RWPE2 (cell line): ENCODE results near the gene NEURL1B.

ENCODE experiments used
- ATAC-seq: fragments of 200-7000 bp; cut with Tn5 transposase; 3 replicates; pipeline ENCODE4 v1.9.1; 2021; ENCODE audit warnings: low read depth
- DNase-seq: peaks from one replicate; pipeline ENCODE4 v3.0.0-alpha.2; 2020; ENCODE audit warnings: low spot score
- H3K27ac ChIP-seq: fragments of 450-650 bp; 2 replicates; pipeline ENCODE4 v1.5.1; 2017; ENCODE audit warnings: mild to moderate bottlenecking; ENCODE audit not compliant: poor library complexity, severe bottlenecking
- H3K27me3 ChIP-seq: fragments of 250-450 bp; sonication (Bioruptor Pico); 2 replicates; pipeline ENCODE4 v1.5.1; 2021; ENCODE audit warnings: mild to moderate bottlenecking, moderate library complexity; ENCODE audit not compliant: insufficient read depth, poor library complexity, severe bottlenecking
- H3K36me3 ChIP-seq: fragments of 250-450 bp; sonication (Bioruptor Pico); 2 replicates; pipeline ENCODE4 v1.5.1; 2020; ENCODE audit warnings: low read depth, mild to moderate bottlenecking, moderate library complexity
- H3K4me1 ChIP-seq: fragments of 250-450 bp; sonication (Bioruptor Pico); 2 replicates; pipeline ENCODE4 v1.5.1; 2021; ENCODE audit warnings: mild to moderate bottlenecking, moderate library complexity; ENCODE audit not compliant: insufficient read depth, poor library complexity, severe bottlenecking
- H3K4me3 ChIP-seq: fragments of 250-450 bp; sonication (Bioruptor Pico); 2 replicates; pipeline ENCODE4 v1.5.1; 2021; ENCODE audit warnings: mild to moderate bottlenecking, moderate library complexity; ENCODE audit not compliant: severe bottlenecking
- H3K9me3 ChIP-seq: fragments of 250-450 bp; sonication (Bioruptor Pico); 2 replicates; pipeline ENCODE4 v1.5.1; 2021; ENCODE audit warnings: mild to moderate bottlenecking, moderate library complexity; ENCODE audit not compliant: severe bottlenecking
- CTCF ChIP-seq: fragments of 450-650 bp; IDR thresholded peaks from one replicate; pipeline ENCODE4 v1.5.1; 2017; ENCODE audit warnings: mild to moderate bottlenecking, moderate library complexity; ENCODE audit not compliant: poor library complexity, severe bottlenecking

NEURL1B gene

DNA sequence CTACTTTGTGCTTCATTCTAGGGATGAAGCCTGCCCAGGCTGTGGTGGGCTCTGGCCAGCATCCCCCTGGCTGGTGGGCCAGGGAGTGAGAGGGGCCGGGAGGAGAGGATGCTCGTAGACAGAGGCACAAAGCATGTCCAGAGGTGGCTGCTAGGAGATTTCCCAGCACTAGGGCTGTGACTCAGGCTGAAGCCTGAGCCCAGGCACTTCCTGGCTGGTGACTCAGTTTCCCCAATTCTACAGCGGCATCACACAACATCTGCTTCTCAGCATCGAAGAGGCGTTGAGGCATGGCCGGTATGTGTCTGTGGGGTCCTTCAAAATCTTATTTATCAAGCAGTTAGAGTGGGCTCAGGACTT lies 74.3 kb downstream of the NEURL1B start:
- DNase-seq (peak; percentile 45), ATAC-seq (no peak)
- H3K27ac ChIP-seq: peak overlapping the region; percentile 86

GRCh38 chr5:172715931-172716682 lies 75.0 kb downstream of the NEURL1B start:
- no peak for TF ChIP-seq CTCF
- ATAC-seq (no peak), DNase-seq (peak; percentile 56)
- H3K27me3 ChIP-seq: no peaks in the 10 kb centered on the region
- peaks cover 16% of the 10 kb centered on the region for H3K4me1 ChIP-seq
- H3K9me3 ChIP-seq: no peaks in the 10 kb centered on the region
- peak overlapping the region; percentile 86 for H3K27ac ChIP-seq
- no peak overlapping the region for H3K4me3 ChIP-seq
- no peaks in the 10 kb centered on the region for H3K36me3 ChIP-seq

More for the DNA sequence above, 74.3 kb downstream of the NEURL1B start:
- Histone ChIP-seq H3K4me1 (peaks cover 16% of the 10 kb centered on the region), H3K27me3 (no peaks in the 10 kb centered on the region), H3K36me3 (no peaks in the 10 kb centered on the region), H3K4me3 (no peak overlapping the region), H3K9me3 (no peaks in the 10 kb centered on the region)
- no peak for TF ChIP-seq CTCF

DNA sequence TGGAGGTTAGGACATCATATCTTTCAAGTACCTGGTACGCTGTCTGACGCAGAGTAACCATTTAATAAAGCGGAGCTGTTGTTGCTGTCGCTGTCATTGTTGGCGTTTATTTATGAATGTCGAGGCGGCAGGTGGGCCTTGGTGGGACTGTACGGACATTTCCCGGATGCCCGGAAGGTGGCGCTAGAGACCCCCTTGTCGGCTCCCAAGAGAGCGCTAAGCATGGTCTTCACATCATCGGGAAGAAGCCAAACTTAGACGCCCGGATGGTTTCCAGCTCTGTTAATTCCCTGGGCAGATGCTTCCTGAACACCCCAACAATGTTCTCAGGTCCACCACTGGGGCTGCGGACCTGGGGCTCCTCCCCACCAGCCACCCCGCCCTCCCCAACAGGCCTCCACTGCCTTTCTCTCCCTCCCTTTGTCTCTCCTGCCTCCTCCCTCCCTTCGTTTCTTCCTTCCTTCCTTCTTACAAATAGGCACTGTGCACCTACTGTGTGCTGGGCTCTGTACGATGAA lies 75.8 kb downstream of the NEURL1B start:
- H3K27me3 ChIP-seq: no peaks in the 10 kb centered on the region
- H3K27ac ChIP-seq: peak overlapping the region; percentile 86
- H3K4me3 ChIP-seq: no peak overlapping the region
- H3K36me3 ChIP-seq: no peaks in the 10 kb centered on the region
- no peaks in the 10 kb centered on the region for H3K9me3 ChIP-seq
- peak; percentile 99 for TF ChIP-seq CTCF
- H3K4me1 ChIP-seq: peaks cover 16% of the 10 kb centered on the region
- peak; percentile 59 for ATAC-seq
- no peak for DNase-seq

- H3K27me3 ChIP-seq: no peaks in the 10 kb centered on the region
- no peaks in the 10 kb centered on the region for H3K36me3 ChIP-seq
- H3K27ac ChIP-seq: peak overlapping the region; percentile 86
- peaks cover 16% of the 10 kb centered on the region for H3K4me1 ChIP-seq
- TF ChIP-seq CTCF: no peak
- H3K9me3 ChIP-seq: no peaks in the 10 kb centered on the region
- DNase-seq: no peak
- no peak overlapping the region for H3K4me3 ChIP-seq
- no peak for ATAC-seq
These were observed 76.6 kb downstream of the NEURL1B start for GRCh38 chr5:172717481-172718195.
